ENCODE data around the gene MTRF1L. TPM values are rescaled to one million over a fixed set of nuclear protein-coding genes. Genes with fewer than 3 reads are reported as not detected.
"Not testable (repeated sequence)": the region's sequence is repeated elsewhere in the genome, so short reads cannot be mapped to it uniquely, and the experiment has no call there.

Gene MTRF1L
- total and polyA plus RNA-seq, 2 of the 8 experiments (the other 6 are each of a cell fraction or from before 2014, with no cell fraction given) = 4.5 to 26.5 TPM

DNA sequence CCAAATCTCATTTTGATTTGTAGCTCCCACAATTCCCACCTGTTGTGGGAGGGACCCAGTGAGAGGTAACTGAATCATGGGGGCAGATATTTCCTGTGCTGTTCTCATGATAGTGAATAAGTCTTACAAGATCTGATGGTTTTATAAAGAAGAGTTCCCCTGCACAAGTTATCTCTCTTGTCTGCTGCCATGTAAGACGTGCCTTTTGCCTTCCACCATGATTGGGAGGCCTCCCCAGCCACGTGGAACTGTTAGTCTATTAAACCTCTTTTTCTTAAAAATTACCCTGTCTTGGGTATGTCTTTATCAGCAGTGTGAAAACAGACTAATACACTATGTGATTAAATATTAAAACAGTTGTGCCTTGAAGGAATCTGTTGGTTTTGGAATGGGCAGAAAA lies 3.0 kb downstream of the MTRF1L start:
- Histone ChIP-seq H3K36me3 (ENCODE audit: control insufficient read depth in 2 of 4, insufficient read depth in 4 of 4, low read length in 3 of 4) (peaks cover 0 to 27% (median 7%) of the 10 kb centered on the region in 4 experiments; a peak in 5 of 8 replicates), H3K23me2 (ENCODE audit: low read depth, low read length) (peaks cover 12% of the 10 kb centered on the region), H3K79me2 (ENCODE audit: control insufficient read depth in 1 of 2, insufficient read depth in 2 of 2, low read length in 2 of 2) (peaks cover 12 to 74% of the 10 kb centered on the region in 2 experiments)
- H2BK12ac ChIP-seq (ENCODE audit: low read depth, low read length); H3K79me1 ChIP-seq (ENCODE audit: low read depth, low read length); H3K4me1 ChIP-seq (replicated peaks in 1 of 4; ENCODE audit: control insufficient read depth in 3 of 4, insufficient read depth in 4 of 4, low read length in 3 of 4); H2AFZ ChIP-seq (ENCODE audit: low read length); H3K9ac ChIP-seq (replicated peaks in 1 of 4; ENCODE audit: extremely low read depth in 1 of 4, low read depth in 3 of 4, low read length in 3 of 4); H3K4me3 ChIP-seq (ENCODE audit: extremely low read depth in 1 of 4, insufficient read depth in 2 of 4, low read depth in 3 of 4, low read length in 4 of 4); H3K27ac ChIP-seq (ENCODE audit: low read depth, low read length); H2BK20ac ChIP-seq (ENCODE audit: low read length); FAIRE-seq; H3K4ac ChIP-seq (replicated peaks; ENCODE audit: insufficient read length, low read depth, low read length); H3K4me2 ChIP-seq (ENCODE audit: insufficient read depth in 1 of 2, low read depth in 2 of 2, low read length in 2 of 2); H4K91ac ChIP-seq (replicated peaks; ENCODE audit: insufficient read length, low read length); H3K14ac ChIP-seq (ENCODE audit: insufficient read length); DNase-seq (ENCODE audit: low read depth in 1 of 2, low spot score in 2 of 2); H4K5ac ChIP-seq (ENCODE audit: insufficient read length, low read depth, low read length); H3K9me3 ChIP-seq (ENCODE audit: insufficient read depth in 2 of 2, low read depth in 1 of 2, low read length in 1 of 2); H2BK15ac ChIP-seq (ENCODE audit: low read length); H4K20me1 ChIP-seq (replicated peaks in 1 of 2; ENCODE audit: control insufficient read depth in 1 of 2, insufficient read depth in 2 of 2, low read length in 2 of 2); H3K56ac ChIP-seq (replicated peaks; ENCODE audit: insufficient read length, low read depth, low read length); H2AK5ac ChIP-seq (ENCODE audit: low read depth, low read length); H4K8ac ChIP-seq (ENCODE audit: extremely low read depth, insufficient read depth, low read length); H3K18ac ChIP-seq (ENCODE audit: extremely low read depth, low read length); H3K23ac ChIP-seq (ENCODE audit: insufficient read length); H2BK120ac ChIP-seq (replicated peaks; ENCODE audit: low read depth, low read length); H3K27me3 ChIP-seq (replicated peaks in 1 of 4; ENCODE audit: control insufficient read depth in 3 of 4, extremely low read depth in 1 of 4, insufficient read depth in 3 of 4, low read length in 3 of 4); H2BK5ac ChIP-seq (ENCODE audit: low read depth, low read length): not testable (repeated sequence)
- CTCF ChIA-PET (ENCODE audit: partially characterized antibody) = interaction anchor here (0.8 to 2.1 kb wide), 2 partner anchors 14 to 46 kb away, joined by 3 to 9 read pairs; no protein-coding TSS in a partner anchor
- WGBS, 2 experiments (ENCODE audit: extremely low coverage in 1 of 2, insufficient coverage in 1 of 2, insufficient read length in 1 of 2, insufficient replicate concordance in 2 of 2, low coverage in 1 of 2, low lambda C conversion rate in 2 of 2, missing lambda C conversion rate in 1 of 2) = 87% methylated on average over 2 of the region's 2 CpGs; no CpG with 5 or more reads in 1 of the 2 experiments
- POLR2A ChIA-PET (ENCODE audit: partially characterized antibody) = interaction anchor here (8.8 kb wide), 1 partner anchor 15 kb away, joined by 103 read pairs; the partner anchor contains the start of gene FBXO5

All from H1 (cell line).